ENCODE results near the gene HPSE2. TPM values are rescaled to one million over a fixed set of nuclear protein-coding genes. Genes with fewer than 3 reads are reported as not detected.

Gene HPSE2
- polyA plus RNA-seq, 1 experiment, result not detected

DNA sequence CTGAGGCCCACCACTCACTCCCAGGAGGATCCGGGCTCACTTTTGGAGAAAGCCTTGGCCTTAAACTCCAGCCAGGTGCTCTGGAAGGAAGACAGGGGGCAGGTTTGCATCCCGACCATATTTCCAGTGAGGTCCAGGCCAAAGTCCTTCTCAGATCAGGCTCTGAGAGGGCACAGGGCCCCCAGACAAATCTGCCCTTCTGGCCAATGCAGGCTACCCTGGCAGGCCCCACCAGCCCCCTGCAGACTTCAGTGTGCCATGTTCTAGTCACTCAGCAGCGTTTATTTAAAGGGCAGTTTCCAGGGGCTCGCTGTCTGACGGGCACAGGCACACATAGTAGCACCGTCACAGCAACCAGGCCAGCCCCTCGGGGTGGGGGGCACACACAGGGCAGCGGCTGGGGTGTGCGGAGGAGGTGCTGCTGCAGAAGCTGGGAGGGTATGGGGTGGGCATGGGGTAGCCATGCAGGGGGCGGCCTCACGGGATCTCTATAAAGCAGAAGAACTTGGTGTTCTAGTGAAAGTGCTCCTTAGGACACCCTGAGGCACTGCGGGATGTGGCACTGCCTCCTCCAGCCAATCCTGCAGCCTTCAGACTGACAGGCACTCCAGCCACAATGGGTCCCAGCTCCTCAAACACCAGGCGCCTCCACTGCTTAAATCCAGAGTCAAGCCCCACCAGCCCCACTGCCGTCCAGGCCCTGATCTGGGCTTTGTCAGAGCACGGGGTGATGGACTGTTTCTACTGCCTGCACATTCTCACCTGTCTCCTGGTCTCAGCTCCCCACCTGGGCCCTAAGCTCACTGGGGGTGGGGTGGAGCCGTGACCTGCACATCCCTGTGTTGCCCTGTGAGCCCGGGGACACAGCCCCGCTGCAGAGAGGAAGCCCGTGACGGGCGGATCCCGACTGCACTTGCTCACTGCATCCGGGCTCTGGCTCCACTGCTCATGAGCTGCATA is 811.1 kb downstream of the HPSE2 start:
- Histone ChIP-seq H3K27me3 (ENCODE audit: control insufficient read depth, insufficient read depth, low read length) (no peaks in the 10 kb centered on the region), H3K36me3 (ENCODE audit: control insufficient read depth, insufficient read depth, low read length) (peaks cover 15% of the 10 kb centered on the region), H3K4me3 (ENCODE audit: low read depth, low read length) (no peak overlapping the region)
- no peak for DNase-seq (ENCODE audit: low read depth)
- TF ChIP-seq CTCF (IDR thresholded peaks at IDR 0.05; ENCODE audit: insufficient read depth, low read depth, low read length), result no peak
- ChIA-PET CTCF (interaction anchor here (1.2 to 3.9 kb wide), 11 partner anchors 10 to 748 kb away, joined by 3 to 44 read pairs (median 5); partner anchors contain the start of genes HPS1 and PYROXD2), POLR2A (no interaction called here)

GRCh38 chr10:98423691-98424120 is 811.9 kb downstream of the HPSE2 start:
- Histone ChIP-seq H3K4me3 (ENCODE audit: low read depth, low read length) (no peak overlapping the region), H3K27me3 (ENCODE audit: control insufficient read depth, insufficient read depth, low read length) (no peaks in the 10 kb centered on the region), H3K36me3 (ENCODE audit: control insufficient read depth, insufficient read depth, low read length) (peaks cover 13% of the 10 kb centered on the region)
- no peak for DNase-seq (ENCODE audit: low read depth)
- no peak; the same call in 1 of the 2 replicates for TF ChIP-seq CTCF (IDR thresholded peaks at IDR 0.05; ENCODE audit: insufficient read depth, low read depth, low read length)
- CTCF ChIA-PET, result interaction anchor here (1.4 to 3.9 kb wide), 4 partner anchors 8 to 114 kb away, joined by 5 to 44 read pairs (median 6); partner anchors contain the start of gene PYROXD2
- POLR2A ChIA-PET, result interaction anchor here (0.7 kb wide), 1 partner anchor 110 kb away, joined by 11 read pairs; no protein-coding TSS in a partner anchor

DNA sequence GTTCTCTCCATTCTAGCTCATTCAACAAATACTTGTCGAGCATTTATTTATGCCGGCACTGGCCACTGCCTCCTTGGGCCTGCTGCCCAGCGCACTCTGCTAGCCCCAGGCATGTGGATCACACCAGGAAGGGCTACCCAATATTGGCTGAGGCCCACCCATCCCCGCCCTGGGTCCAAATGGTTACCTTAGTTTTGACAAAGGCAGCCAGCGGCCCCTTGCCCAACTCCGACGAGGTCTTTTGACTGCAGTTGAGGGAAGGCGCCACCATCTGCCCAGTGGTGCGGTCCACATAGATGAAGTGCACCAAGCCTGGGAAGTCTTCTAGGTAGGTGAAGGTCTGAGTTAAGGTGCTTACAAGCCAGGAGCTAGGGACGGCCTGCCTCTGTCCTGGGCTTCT is 813.5 kb downstream of the HPSE2 start:
- no peak for DNase-seq (ENCODE audit: low read depth)
- Histone ChIP-seq H3K36me3 (ENCODE audit: control insufficient read depth, insufficient read depth, low read length) (peaks cover 16% of the 10 kb centered on the region), H3K4me3 (ENCODE audit: low read depth, low read length) (no peak overlapping the region), H3K27me3 (ENCODE audit: control insufficient read depth, insufficient read depth, low read length) (no peaks in the 10 kb centered on the region)
- POLR2A ChIA-PET, result no interaction called here
- no peak for TF ChIP-seq CTCF (IDR thresholded peaks at IDR 0.05; ENCODE audit: insufficient read depth, low read depth, low read length)
- CTCF ChIA-PET, result interaction anchor here (1.0 to 1.9 kb wide), 5 partner anchors 9 to 252 kb away, joined by 3 to 8 read pairs (median 5); no protein-coding TSS in a partner anchor

- H3K27me3 ChIP-seq (ENCODE audit: control insufficient read depth, insufficient read depth, low read length), result no peaks in the 10 kb centered on the region
- POLR2A ChIA-PET, result no interaction called here
- no peak for DNase-seq (ENCODE audit: low read depth)
- no peak for TF ChIP-seq CTCF (IDR thresholded peaks at IDR 0.05; ENCODE audit: insufficient read depth, low read depth, low read length)
- CTCF ChIA-PET, result interaction anchor here (1.1 to 1.6 kb wide), 3 partner anchors 9 to 111 kb away, joined by 3 to 5 read pairs (median 4); no protein-coding TSS in a partner anchor
- no peak overlapping the region for H3K4me3 ChIP-seq (ENCODE audit: low read depth, low read length)
- H3K36me3 ChIP-seq (ENCODE audit: control insufficient read depth, insufficient read depth, low read length), result peaks cover 14% of the 10 kb centered on the region
Measured at GRCh38 chr10:98420786-98421185, 814.9 kb downstream of the HPSE2 start.

All from BJ (cell line).